ENCODE results near the gene AAK1. TPM values are rescaled to one million over a fixed set of nuclear protein-coding genes. Genes with fewer than 3 reads are reported as not detected.

AAK1 gene
- total RNA-seq, 1 experiment from 2014 or later = 30.6 TPM

DNA sequence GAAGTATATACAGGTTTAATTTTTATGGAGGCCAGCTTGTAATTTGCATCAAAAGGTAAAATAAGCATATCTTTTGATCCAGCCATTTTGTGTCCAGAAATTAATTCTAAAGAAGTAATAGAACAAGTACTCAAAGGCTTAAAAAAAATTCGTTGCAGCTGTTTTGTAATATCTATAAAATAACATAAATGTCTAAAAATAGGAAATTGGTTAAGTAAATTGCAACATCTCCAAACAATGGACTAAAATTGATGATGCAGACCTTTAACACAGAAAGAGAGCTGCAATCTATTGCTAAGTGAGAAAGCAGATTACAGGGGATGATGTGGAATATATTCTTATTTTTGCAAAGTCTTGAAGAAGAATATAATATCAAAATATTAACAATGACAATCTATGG is 19.4 kb downstream of the AAK1 start:
- H4K20me1 ChIP-seq (ENCODE audit: control insufficient read depth, insufficient read depth, insufficient read length) = no peaks in the 10 kb centered on the region
- peaks cover 5% of the 10 kb centered on the region for H3K79me1 ChIP-seq (ENCODE audit: insufficient read depth, low read depth, low read length, poor library complexity, severe bottlenecking)
- H2BK20ac ChIP-seq (ENCODE audit: low read depth, low read length, poor library complexity, severe bottlenecking) = no peak overlapping the region
- Mint-ChIP-seq H3K4me1 (no peaks in the 10 kb centered on the region), H3K36me3 (ENCODE audit: insufficient read depth in 1 of 3, low read depth in 3 of 3) (peaks cover 3 to 5% (median 4%) of the 10 kb centered on the region in 3 experiments; a peak in 5 of 7 replicates), H3K9me3 (peaks cover 0 to 2% of the 10 kb centered on the region in 2 experiments; a peak in 1 of 5 replicates), H3K4me3 (no peak overlapping the region), H3K27me3 (ENCODE audit: low read depth) (no peaks in the 10 kb centered on the region), H3K27ac (no peak overlapping the region)
- TF ChIP-seq, protein P1, sequence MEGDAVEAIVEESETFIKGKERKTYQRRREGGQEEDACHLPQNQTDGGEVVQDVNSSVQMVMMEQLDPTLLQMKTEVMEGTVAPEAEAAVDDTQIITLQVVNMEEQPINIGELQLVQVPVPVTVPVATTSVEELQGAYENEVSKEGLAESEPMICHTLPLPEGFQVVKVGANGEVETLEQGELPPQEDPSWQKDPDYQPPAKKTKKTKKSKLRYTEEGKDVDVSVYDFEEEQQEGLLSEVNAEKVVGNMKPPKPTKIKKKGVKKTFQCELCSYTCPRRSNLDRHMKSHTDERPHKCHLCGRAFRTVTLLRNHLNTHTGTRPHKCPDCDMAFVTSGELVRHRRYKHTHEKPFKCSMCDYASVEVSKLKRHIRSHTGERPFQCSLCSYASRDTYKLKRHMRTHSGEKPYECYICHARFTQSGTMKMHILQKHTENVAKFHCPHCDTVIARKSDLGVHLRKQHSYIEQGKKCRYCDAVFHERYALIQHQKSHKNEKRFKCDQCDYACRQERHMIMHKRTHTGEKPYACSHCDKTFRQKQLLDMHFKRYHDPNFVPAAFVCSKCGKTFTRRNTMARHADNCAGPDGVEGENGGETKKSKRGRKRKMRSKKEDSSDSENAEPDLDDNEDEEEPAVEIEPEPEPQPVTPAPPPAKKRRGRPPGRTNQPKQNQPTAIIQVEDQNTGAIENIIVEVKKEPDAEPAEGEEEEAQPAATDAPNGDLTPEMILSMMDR (conservative IDR thresholded peaks at IDR 0.05) = no peak
- H3K18ac ChIP-seq (ENCODE audit: insufficient read length, low read depth, low read length) = no peak overlapping the region
- no peak overlapping the region for H3K23ac ChIP-seq (ENCODE audit: insufficient read length, low read depth, low read length)
- H2BK120ac ChIP-seq (ENCODE audit: low read depth, low read length, poor library complexity, severe bottlenecking) = no peak overlapping the region
- no peak overlapping the region for H3K14ac ChIP-seq (ENCODE audit: insufficient read depth, low read length)
- no peak overlapping the region for H3T11ph ChIP-seq (ENCODE audit: low read length)
- no peak overlapping the region for H3K56ac ChIP-seq (ENCODE audit: insufficient read length, low read depth, low read length)
- no peaks in the 10 kb centered on the region for H3K27me3 ChIP-seq (ENCODE audit: insufficient read depth, low read length)
- no peak overlapping the region for H3K9ac ChIP-seq (ENCODE audit: extremely low read depth, insufficient read length, low read length)
- H3K9me3 ChIP-seq (ENCODE audit: control insufficient read depth, low read depth, low read length) = no peaks in the 10 kb centered on the region
- H4K8ac ChIP-seq (replicated peaks; ENCODE audit: insufficient read length, low read depth, low read length) = no peak overlapping the region
- no peak overlapping the region for H2BK12ac ChIP-seq (ENCODE audit: insufficient read length, low read depth, low read length)
- H2BK5ac ChIP-seq (ENCODE audit: insufficient read length, low read length) = no peak overlapping the region
- no peak overlapping the region for H4K91ac ChIP-seq (ENCODE audit: insufficient read length, low read depth, low read length)
- no peak overlapping the region for H3K4me2 ChIP-seq (ENCODE audit: insufficient read depth, insufficient read length, low read length)
- H3K4me1 ChIP-seq (ENCODE audit: insufficient read depth, low read length) = no peaks in the 10 kb centered on the region; the same call in 1 of the 2 replicates
- no peak overlapping the region for H3K4ac ChIP-seq (ENCODE audit: low read depth, low read length)
- H3K23me2 ChIP-seq (ENCODE audit: insufficient read length, low read depth, low read length, poor library complexity, severe bottlenecking) = no peaks in the 10 kb centered on the region
- H3K27ac ChIP-seq (ENCODE audit: insufficient read length, low read depth, low read length) = no peak overlapping the region
- H4K5ac ChIP-seq (ENCODE audit: insufficient read length, low read depth, low read length) = no peak overlapping the region
- no peak overlapping the region for H2AK5ac ChIP-seq (ENCODE audit: insufficient read length, low read length)
- no peak for DNase-seq
- no peaks in the 10 kb centered on the region; the same call in 1 of the 2 replicates for H3K79me2 ChIP-seq (ENCODE audit: insufficient read depth, low read length)
- no peak overlapping the region for H2BK15ac ChIP-seq (ENCODE audit: low read depth, low read length)
- no peak overlapping the region for H2AFZ ChIP-seq (ENCODE audit: low read length)
- WGBS (ENCODE audit: extremely low coverage, insufficient read length, low lambda C conversion rate) = no CpG with 5 or more reads among the region's 1 CpG
